Activated gamma-delta T cell treated with anti-CD3 and anti-CD28 coated beads, Interleukin-2, amount 50 U/mL, for 16 hours (primary cell): Measurements from ENCODE around the gene VAMP1.

Experiments used
- DNase-seq: peaks from one replicate; pipeline ENCODE4 v3.0.0-alpha.2; 2020; ENCODE audit warnings: low read depth

The VAMP1 gene

GRCh38 chr12:6425590-6426531 lies 44.6 kb downstream of the VAMP1 start:
- DNase-seq, result no peak

- DNase-seq, result no peak
These were observed 45.6 kb downstream of the VAMP1 start for GRCh38 chr12:6424866-6425265.

- DNase-seq, result no peak
These were observed 46.5 kb downstream of the VAMP1 start for GRCh38 chr12:6424008-6424347.

- DNase-seq, result peak; percentile 61
These were observed 47.0 kb downstream of the VAMP1 start for GRCh38 chr12:6423267-6424007.

- DNase-seq, result no peak
These were observed 50.1 kb downstream of the VAMP1 start for GRCh38 chr12:6420364-6420763.

GRCh38 chr12:6418796-6419195 lies 51.7 kb downstream of the VAMP1 start:
- no peak for DNase-seq

- DNase-seq, result no peak
These were observed 53.9 kb downstream of the VAMP1 start for GRCh38 chr12:6416596-6416995.
